ENCODE results near the gene SCLY. TPM values are rescaled to one million over a fixed set of nuclear protein-coding genes. Genes with fewer than 3 reads are reported as not detected.

Gene SCLY
- total RNA-seq, 4 donors from 2014 or later = 9.8 to 17.9 (median 13.9) TPM

DNA sequence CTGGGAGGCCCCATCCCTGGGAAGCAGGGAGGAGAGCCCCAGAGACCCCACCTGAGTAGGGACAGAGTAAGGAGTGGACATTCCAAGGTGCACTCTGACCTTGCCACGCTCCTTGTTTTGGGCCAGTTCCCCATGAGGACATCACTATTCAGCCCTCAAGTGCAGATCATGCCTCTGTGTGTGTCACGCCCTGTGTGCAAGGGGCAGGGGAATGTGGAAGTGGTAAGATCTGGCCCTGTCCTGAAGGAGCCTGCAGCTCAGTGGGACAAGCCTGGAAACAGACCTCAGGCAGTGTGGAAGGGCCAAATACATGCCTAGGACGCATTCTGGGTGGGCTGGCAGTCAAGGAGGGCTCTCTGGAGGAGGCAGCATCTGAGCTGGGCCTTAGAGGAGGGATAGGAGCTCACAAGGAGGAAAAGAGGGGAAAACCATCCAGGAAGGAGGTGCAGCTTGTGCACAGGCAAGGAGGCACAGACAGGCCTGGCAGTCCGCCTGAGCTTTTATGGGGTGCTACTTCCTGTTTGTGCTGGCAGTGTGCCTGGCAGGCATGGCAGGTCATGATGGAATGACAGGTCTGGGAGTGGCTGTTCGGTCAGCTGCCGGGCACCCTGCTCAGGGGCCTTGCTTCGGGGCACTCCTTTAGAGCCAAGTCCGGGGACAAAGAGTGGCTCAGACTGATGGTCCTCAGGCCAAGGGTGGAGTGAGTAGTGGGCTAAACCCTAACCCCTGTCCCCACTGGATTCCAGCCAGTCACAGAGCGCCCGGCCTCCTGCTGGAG, 80.9 kb downstream of the SCLY start:
- Histone ChIP-seq H3K9me3 (no peaks in the 10 kb centered on the region), H3K4me3 (no peak overlapping the region), H3K4me1 (peaks cover 29 to 52% (median 37%) of the 10 kb centered on the region in 4 donors), H3K27ac (replicated peaks in 1 of 4) (no peak overlapping the region), H3K27me3 (no peaks in the 10 kb centered on the region), H3K36me3 (peaks cover 0 to 15% (median 3%) of the 10 kb centered on the region in 4 donors)
- WGBS = 79% methylated on average over 10 of the region's 10 CpGs
- TF ChIP-seq POLR2AphosphoS5 (IDR thresholded peaks at IDR 0.05) (no peak), POLR2A (IDR thresholded peaks at IDR 0.05; ENCODE audit: low read depth) (no peak), EP300 (IDR thresholded peaks at IDR 0.05) (no peak)
- TF ChIP-seq, protein P1, sequence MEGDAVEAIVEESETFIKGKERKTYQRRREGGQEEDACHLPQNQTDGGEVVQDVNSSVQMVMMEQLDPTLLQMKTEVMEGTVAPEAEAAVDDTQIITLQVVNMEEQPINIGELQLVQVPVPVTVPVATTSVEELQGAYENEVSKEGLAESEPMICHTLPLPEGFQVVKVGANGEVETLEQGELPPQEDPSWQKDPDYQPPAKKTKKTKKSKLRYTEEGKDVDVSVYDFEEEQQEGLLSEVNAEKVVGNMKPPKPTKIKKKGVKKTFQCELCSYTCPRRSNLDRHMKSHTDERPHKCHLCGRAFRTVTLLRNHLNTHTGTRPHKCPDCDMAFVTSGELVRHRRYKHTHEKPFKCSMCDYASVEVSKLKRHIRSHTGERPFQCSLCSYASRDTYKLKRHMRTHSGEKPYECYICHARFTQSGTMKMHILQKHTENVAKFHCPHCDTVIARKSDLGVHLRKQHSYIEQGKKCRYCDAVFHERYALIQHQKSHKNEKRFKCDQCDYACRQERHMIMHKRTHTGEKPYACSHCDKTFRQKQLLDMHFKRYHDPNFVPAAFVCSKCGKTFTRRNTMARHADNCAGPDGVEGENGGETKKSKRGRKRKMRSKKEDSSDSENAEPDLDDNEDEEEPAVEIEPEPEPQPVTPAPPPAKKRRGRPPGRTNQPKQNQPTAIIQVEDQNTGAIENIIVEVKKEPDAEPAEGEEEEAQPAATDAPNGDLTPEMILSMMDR (IDR thresholded peaks at IDR 0.05) = no peak
- intact Hi-C loops (cut with DNase I) = no loop called here
- DNase-seq (ENCODE audit: extremely low spot score) = no peak

DNA sequence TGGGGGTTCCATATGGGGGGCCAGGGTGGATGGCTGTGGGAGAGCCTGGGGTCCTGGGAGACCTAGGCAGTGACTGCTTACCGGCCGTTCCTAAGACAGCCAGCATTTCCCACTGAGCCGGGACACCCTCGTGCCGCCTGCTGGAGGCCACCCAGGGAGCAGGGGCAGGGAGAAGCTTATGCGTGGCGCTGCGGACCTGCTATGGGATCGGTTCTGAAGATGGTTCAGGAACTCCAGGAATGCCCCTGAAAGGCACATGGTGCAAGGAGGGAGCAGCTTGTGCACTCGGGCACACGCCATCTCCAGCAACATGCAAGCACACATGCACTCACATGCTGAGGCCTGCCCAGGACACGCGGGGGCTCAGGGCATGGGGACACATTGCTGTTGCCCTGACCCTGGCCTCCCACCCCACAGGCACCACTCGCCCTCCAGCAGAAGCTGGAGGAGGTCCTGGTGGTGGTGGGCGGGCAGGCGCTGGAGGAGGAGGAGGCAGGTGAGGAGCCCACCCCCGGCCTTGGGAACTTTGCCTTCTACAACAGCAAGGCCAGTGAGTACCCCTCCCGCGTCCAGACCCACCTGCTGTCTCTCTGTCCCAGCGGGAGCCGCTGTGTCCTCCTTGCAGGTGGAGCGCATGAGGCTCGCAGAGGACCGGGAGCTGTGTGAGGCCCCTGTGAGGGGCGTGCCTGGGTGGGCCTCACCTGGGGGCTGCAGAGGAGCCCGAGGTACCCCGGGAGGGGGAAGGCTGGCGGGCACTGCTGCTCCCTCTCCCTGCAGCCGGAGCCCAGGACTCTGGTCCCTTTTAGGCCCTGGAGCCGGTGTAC, 81.8 kb downstream of the SCLY start:
- TF ChIP-seq EP300 (IDR thresholded peaks at IDR 0.05) (no peak), POLR2AphosphoS5 (IDR thresholded peaks at IDR 0.05) (no peak), POLR2A (IDR thresholded peaks at IDR 0.05; ENCODE audit: low read depth) (no peak)
- TF ChIP-seq, protein P1 (IDR thresholded peaks at IDR 0.05) = no peak
- Histone ChIP-seq H3K27ac (replicated peaks in 1 of 4) (no peak overlapping the region), H3K4me1 (peaks cover 25 to 45% (median 34%) of the 10 kb centered on the region in 4 donors), H3K4me3 (no peak overlapping the region), H3K36me3 (peaks cover 0 to 15% (median 3%) of the 10 kb centered on the region in 4 donors), H3K9me3 (no peaks in the 10 kb centered on the region), H3K27me3 (no peaks in the 10 kb centered on the region)
- intact Hi-C loops (cut with DNase I) = no loop called here
- WGBS = 91% methylated on average over 11 of the region's 30 CpGs
- DNase-seq (ENCODE audit: extremely low spot score) = no peak

DNA sequence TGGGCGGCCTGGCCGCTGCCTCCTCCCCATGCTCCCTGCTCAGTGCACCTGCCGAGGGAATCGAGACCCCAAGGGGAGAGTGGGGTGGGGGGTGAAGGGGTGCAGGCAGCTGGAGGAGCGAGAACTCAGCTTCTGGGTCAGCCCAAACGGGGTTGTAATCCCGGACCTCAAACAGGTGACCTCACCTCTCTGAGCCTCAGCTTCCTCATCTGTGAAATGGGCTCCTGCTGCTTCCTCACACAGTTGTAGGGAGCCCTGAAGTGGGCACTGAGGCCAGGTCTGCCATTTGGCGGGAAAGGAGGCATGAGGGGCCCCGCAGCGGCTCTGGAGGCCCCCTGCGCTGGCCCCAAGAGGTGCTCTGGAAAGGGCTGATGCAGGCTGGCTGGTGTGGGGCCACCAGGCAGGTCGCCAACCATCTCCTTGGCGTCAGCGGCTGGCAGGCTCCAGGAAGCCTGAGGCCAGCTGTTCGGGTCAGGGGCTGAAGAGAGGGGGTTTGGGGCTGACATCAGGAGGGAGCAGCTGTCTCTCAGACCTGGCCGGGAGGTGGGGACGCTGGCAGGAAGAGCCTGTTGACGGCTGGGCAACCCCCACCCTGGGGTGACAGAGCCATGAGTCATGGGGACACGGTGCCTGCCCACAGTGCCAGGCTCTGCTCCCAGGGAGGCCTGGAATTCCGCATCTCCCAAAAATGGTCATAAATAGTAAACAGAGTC, 82.6 kb downstream of the SCLY start:
- Histone ChIP-seq H3K36me3 (peaks cover 0 to 15% (median 3%) of the 10 kb centered on the region in 4 donors), H3K4me1 (peaks cover 17 to 37% (median 26%) of the 10 kb centered on the region in 4 donors), H3K27me3 (no peaks in the 10 kb centered on the region), H3K9me3 (no peaks in the 10 kb centered on the region), H3K27ac (replicated peaks in 1 of 4) (no peak overlapping the region), H3K4me3 (no peak overlapping the region)
- TF ChIP-seq POLR2AphosphoS5 (IDR thresholded peaks at IDR 0.05) (no peak), EP300 (IDR thresholded peaks at IDR 0.05) (no peak)
- TF ChIP-seq, protein P1 (IDR thresholded peaks at IDR 0.05) = no peak
- intact Hi-C loops (cut with DNase I) = no loop called here
- no peak for DNase-seq (ENCODE audit: extremely low spot score)
- 69% methylated on average over 11 of the region's 20 CpGs for WGBS

DNA sequence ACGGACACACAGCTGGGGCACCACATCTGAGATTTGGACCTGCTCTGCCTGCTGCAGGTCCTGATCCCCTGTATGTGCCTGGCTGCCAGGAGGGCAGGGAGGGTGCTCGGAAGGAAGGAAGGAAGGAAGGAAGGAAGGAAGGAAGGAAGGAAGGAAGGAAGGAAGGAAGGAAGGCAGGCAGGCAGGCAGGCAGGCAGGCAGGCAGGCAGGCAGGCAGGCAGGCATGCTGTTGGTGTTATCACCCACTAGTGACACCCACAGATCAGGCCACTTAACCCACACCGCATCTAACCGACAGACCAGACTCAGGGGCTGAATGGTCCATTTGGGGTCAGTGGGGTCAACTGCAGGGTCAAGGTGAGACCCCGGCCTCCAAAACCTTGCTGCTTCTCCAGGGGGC, 83.5 kb downstream of the SCLY start:
- no peaks in the 10 kb centered on the region for H3K9me3 ChIP-seq
- no peak for DNase-seq (ENCODE audit: extremely low spot score)
- 80% methylated on average over 4 of the region's 5 CpGs for WGBS
- H3K27me3 ChIP-seq = no peaks in the 10 kb centered on the region
- peaks cover 14 to 28% (median 19%) of the 10 kb centered on the region in 4 donors for H3K4me1 ChIP-seq
- H3K27ac ChIP-seq (replicated peaks in 1 of 4) = no peak overlapping the region
- TF ChIP-seq, protein P1 (IDR thresholded peaks at IDR 0.05) = no peak
- TF ChIP-seq POLR2AphosphoS5 (IDR thresholded peaks at IDR 0.05) (no peak), POLR2A (IDR thresholded peaks at IDR 0.05; ENCODE audit: low read depth) (no peak), EP300 (IDR thresholded peaks at IDR 0.05) (no peak)
- H3K36me3 ChIP-seq = peaks cover 0 to 15% (median 3%) of the 10 kb centered on the region in 4 donors
- H3K4me3 ChIP-seq = no peak overlapping the region
- intact Hi-C loops (cut with DNase I) = no loop called here

All from esophagus muscularis mucosa (tissue), 4 donors.